Stomach smooth muscle (tissue), 2 donors: ENCODE measurements around the gene HTR3D.

Source experiments
- H3K27ac ChIP-seq: one replicate; pipeline ENCODE4 v1.7.0; 2013; ENCODE audit warnings: mild to moderate bottlenecking, low read length, inconsistent platforms
- H3K27me3 ChIP-seq, 2 donors: one replicate each; pipeline ENCODE4 v1.7.0; 2013; ENCODE audit warnings: low read length in 2 of 2; ENCODE audit not compliant: insufficient read depth in 2 of 2, control insufficient read depth in 1 of 2
- H3K36me3 ChIP-seq, 2 donors: one replicate each; pipeline ENCODE4 v1.7.0; 2013; ENCODE audit warnings: low read length in 2 of 2; ENCODE audit not compliant: control insufficient read depth in 2 of 2, insufficient read depth in 2 of 2
- H3K4me1 ChIP-seq: one replicate; pipeline ENCODE4 v1.7.0; 2013; ENCODE audit warnings: low read length; ENCODE audit not compliant: control insufficient read depth, insufficient read depth
- H3K4me3 ChIP-seq, 2 donors: one replicate each; pipeline ENCODE4 v1.7.0; 2013; ENCODE audit warnings: low read length in 2 of 2
- H3K9ac ChIP-seq, 2 donors: one replicate each; pipeline ENCODE4 v1.7.0; 2013; ENCODE audit warnings: low read length in 2 of 2, mild to moderate bottlenecking in 1 of 2
- H3K9me3 ChIP-seq, 2 donors: one replicate each; pipeline ENCODE4 v1.7.0; 2013; ENCODE audit warnings: low read length in 2 of 2; ENCODE audit not compliant: control insufficient read depth in 2 of 2
- donor health status: healthy.
- donor health status: Pancreatic carcinoma.

Gene HTR3D

DNA sequence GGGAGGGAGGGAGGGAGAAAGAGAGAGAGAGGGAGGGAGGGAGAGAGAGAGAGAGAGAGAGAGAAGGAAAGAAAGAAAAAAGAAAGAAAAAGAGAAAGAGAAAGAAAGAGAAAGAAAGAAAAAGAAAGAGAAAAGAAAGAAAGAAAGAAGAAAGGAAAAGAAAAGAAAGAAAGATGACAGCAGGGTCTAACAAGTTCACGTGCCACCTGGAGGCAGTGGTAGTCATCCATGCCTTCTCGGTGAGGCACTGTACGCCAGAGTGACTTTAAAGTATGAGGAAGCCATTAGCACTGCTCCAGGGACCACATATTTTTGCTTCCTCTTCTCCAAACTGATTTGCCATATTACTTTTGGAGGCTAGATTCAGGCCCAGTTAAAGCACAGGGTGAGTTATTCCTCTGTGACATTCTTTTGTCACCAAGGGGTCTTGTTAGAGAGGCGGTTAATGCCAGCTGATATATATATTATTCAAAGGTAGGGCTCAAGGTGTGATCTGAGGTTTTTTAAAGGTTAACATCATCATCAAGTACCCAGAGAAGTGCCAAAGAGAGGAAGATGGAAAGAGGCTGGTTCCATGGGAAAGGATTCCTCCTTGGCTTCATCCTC is at the start of gene HTR3D:
TSS of gene HTR3D (plus strand) at position 556 of the 606 bp plus-strand sequence. CDS start at position 556, 0 bp downstream.
- no peak within 1 kb of the TSS for H3K9ac ChIP-seq
- no peak within 1 kb of the TSS for H3K27ac ChIP-seq

GRCh38 chr3:183981990-183982644 is 49.4 kb upstream of the HTR3D start:
- H3K36me3 ChIP-seq, result peaks cover 22 to 27% of the 10 kb centered on the region in 2 donors
- no peaks in the 10 kb centered on the region for H3K9me3 ChIP-seq
- peaks cover 12% of the 10 kb centered on the region for H3K4me1 ChIP-seq
- H3K27ac ChIP-seq, result no peak overlapping the region
- no peak overlapping the region for H3K4me3 ChIP-seq
- H3K27me3 ChIP-seq, result no peaks in the 10 kb centered on the region
- H3K9ac ChIP-seq, result no peak overlapping the region

More for the DNA sequence above, at the start of gene HTR3D:
- Histone ChIP-seq H3K36me3 (no peaks in the 10 kb centered on the region), H3K4me3 (no peak within 1 kb of the TSS), H3K9me3 (no peaks in the 10 kb centered on the region), H3K27me3 (no peaks in the 10 kb centered on the region), H3K4me1 (no peaks in the 10 kb centered on the region)

- H3K4me3 ChIP-seq, result no peak overlapping the region
- peak overlapping the region; percentile 19 for H3K27ac ChIP-seq
- H3K9me3 ChIP-seq, result no peaks in the 10 kb centered on the region
- peaks cover 12% of the 10 kb centered on the region for H3K4me1 ChIP-seq
- H3K36me3 ChIP-seq, result peaks cover 35 to 40% of the 10 kb centered on the region in 2 donors
- no peak overlapping the region for H3K9ac ChIP-seq
- H3K27me3 ChIP-seq, result no peaks in the 10 kb centered on the region
Observed at GRCh38 chr3:183984127-183984740, 47.3 kb upstream of the HTR3D start.

- no peak overlapping the region for H3K4me3 ChIP-seq
- no peaks in the 10 kb centered on the region for H3K27me3 ChIP-seq
- peaks cover 35 to 38% of the 10 kb centered on the region in 2 donors for H3K36me3 ChIP-seq
- no peak overlapping the region for H3K9ac ChIP-seq
- H3K27ac ChIP-seq, result peak overlapping the region; percentile 49
- no peaks in the 10 kb centered on the region for H3K9me3 ChIP-seq
- H3K4me1 ChIP-seq, result peaks cover 12% of the 10 kb centered on the region
Observed at GRCh38 chr3:183984749-183985729, 46.5 kb upstream of the HTR3D start.

DNA sequence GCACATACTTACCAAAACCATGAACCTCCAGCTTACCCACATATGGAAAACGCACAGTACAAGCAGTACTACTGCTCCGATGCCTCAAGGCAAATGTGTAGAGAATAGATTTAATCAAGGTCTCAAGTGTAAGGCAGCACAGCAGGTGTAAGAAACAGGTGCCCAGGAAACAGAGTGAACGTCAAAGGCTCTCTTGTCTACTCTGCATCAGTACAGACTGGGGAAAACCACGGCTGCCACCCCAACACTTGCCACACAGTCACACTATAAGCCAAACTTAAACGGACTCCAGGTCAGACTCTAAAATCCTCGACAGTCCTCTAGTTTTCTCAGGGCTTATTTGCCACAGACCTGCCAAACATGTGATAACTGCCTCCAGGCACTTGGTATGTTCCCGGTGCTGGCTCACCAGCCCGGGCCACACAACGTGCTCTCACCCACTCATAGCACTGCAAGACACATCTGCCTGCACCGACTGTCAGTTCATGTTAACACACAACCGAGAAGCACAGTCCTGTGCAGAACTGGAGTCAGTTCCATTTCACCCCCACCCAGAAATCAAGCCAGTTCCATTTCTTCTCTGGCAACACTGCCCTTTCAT is 44.4 kb upstream of the HTR3D start:
- peaks cover 26 to 27% of the 10 kb centered on the region in 2 donors for H3K36me3 ChIP-seq
- H3K27me3 ChIP-seq, result no peaks in the 10 kb centered on the region
- no peak overlapping the region for H3K27ac ChIP-seq
- no peaks in the 10 kb centered on the region for H3K9me3 ChIP-seq
- no peak overlapping the region for H3K9ac ChIP-seq
- peaks cover 12% of the 10 kb centered on the region for H3K4me1 ChIP-seq
- H3K4me3 ChIP-seq, result no peak overlapping the region

DNA sequence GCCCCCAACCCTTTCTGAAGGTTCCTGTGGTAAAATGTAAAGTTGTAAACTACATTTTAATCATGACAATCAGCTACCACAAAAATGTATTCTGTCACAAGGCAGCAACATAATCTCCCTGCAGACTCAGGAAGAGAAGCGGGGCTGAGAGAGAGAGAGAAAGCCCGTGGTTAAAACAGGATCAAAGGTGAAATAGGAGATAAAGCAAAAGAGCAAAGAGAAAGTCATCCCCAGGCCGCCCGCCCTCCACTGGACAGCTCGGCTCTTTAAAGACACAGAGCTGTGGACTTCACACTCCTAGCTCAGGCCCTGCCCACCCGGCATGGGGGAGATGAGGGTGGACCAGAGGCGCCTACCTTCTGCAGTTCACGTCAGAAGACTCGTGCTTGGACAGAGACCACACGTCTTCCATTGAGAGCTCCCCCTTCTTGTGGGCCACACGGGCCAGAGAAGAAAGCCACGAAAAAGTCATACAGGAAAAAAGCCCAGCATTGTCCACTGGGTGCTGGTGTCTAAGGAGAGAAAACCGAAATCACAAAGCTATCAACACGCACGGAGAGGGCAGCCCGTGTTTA is 43.2 kb upstream of the HTR3D start:
- Histone ChIP-seq H3K9me3 (no peaks in the 10 kb centered on the region), H3K4me1 (peaks cover 12% of the 10 kb centered on the region), H3K27ac (no peak overlapping the region), H3K36me3 (peaks cover 23 to 24% of the 10 kb centered on the region in 2 donors), H3K27me3 (no peaks in the 10 kb centered on the region), H3K9ac (no peak overlapping the region), H3K4me3 (no peak overlapping the region)

DNA sequence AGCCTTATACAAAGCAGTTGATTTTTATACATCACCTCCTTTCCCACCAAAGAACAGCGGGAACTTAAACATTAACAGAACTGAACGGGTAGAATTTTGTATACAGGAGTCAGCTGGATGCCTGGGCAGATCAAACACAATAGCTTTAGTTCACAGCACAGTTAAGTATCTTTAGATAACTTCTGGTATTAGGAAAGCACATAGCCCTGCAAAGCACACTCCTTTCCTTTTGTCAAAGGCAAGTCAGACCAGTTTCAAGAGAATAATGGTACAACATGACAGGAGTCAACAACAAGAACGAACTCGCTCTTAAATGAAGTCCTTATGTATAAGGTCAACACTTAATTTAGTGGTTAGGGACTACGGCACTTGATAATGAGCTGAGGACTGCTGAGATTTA is 40.1 kb upstream of the HTR3D start:
- Histone ChIP-seq H3K4me3 (no peak overlapping the region), H3K27ac (no peak overlapping the region), H3K9ac (no peak overlapping the region), H3K36me3 (peaks cover 20% of the 10 kb centered on the region in 2 donors), H3K9me3 (no peaks in the 10 kb centered on the region), H3K27me3 (no peaks in the 10 kb centered on the region), H3K4me1 (no peaks in the 10 kb centered on the region)

DNA sequence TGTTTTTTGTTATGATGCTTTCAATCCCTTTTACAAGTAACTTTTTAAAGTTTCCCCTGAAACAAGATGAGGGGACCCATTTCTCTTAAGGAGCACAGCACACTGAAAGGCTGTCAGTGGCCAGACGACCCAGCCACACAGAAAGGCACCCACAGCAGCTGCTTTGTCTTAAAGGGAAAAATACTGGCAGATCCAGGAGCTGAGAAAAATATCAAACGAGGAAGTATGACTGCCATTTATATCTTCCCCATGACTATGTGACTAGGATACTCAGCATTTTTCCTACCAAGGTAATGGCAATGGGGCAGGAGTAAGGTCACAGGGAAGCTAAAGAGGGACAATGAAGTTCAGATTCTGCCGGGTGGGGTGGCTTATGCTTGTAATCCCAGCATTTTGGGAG is 29.8 kb upstream of the HTR3D start:
- no peaks in the 10 kb centered on the region for H3K9me3 ChIP-seq
- peaks cover 2 to 4% of the 10 kb centered on the region in 2 donors for H3K36me3 ChIP-seq
- H3K4me1 ChIP-seq, result peaks cover 5% of the 10 kb centered on the region
- no peak overlapping the region for H3K27ac ChIP-seq
- H3K4me3 ChIP-seq, result no peak overlapping the region
- H3K27me3 ChIP-seq, result no peaks in the 10 kb centered on the region
- H3K9ac ChIP-seq, result no peak overlapping the region

DNA sequence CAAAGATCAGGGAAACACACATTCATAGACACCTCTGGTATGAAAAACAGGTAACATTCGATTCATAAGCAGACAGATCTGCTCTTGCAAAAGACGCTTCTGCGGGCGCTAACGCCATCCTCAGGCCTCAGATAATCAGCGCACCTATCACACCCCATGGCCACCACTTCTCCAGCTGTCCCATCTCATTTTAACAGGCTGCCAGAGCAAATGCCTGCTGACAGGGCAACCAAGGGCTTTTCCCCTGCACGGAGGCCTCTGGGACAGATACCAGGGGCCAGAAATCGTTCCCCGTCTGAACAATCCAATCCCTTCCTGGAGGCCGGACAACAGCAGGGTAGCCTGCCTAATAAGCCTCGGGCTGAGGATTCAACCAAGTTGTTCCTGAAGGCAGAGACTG is 29.1 kb upstream of the HTR3D start:
- Histone ChIP-seq H3K9ac (no peak overlapping the region), H3K27me3 (no peaks in the 10 kb centered on the region), H3K4me3 (no peak overlapping the region), H3K36me3 (peaks cover 2 to 4% of the 10 kb centered on the region in 2 donors), H3K4me1 (peaks cover 5% of the 10 kb centered on the region), H3K9me3 (no peaks in the 10 kb centered on the region), H3K27ac (no peak overlapping the region)
